Hematopoietic multipotent progenitor cell treated with erythropoietin and hydrocortisone succinate and interleukin-3 and kit ligand, for 8 days (in vitro differentiated cells): ENCODE results near the gene PTH1R.
A peak's percentile ranks its signal among the peaks of the same experiment; 100 is the strongest.

Experiments used
- DNase-seq: peaks from one replicate; pipeline ENCODE4 v3.0.0-alpha.2; 2015

The PTH1R gene

GRCh38 chr3:46917257-46917656 lies 39.7 kb downstream of the PTH1R start:
- DNase-seq: no peak

- no peak for DNase-seq
These were observed 40.7 kb downstream of the PTH1R start for GRCh38 chr3:46918202-46918601.

DNA sequence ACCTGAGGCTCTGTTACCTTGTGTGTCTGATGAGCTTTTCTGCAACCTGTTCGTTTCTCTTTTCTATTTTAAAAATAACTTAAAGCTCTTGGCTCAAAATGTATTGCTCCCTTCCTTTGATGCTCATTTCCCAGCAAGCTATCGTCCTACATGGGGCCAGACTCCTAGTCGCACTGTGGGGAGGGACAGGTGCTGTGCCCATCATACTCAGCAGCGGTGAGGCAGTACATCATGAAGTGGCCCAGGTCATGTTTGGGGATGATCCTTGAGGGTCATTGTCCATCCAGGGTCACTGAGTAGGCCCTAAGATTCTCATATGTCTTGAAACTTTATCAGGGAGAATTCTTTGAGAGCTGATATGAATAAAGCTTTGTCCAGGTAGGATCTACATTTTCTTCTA lies 41.1 kb downstream of the PTH1R start:
- DNase-seq: no peak

GRCh38 chr3:46921041-46921440 lies 43.5 kb downstream of the PTH1R start:
- DNase-seq: no peak

DNA sequence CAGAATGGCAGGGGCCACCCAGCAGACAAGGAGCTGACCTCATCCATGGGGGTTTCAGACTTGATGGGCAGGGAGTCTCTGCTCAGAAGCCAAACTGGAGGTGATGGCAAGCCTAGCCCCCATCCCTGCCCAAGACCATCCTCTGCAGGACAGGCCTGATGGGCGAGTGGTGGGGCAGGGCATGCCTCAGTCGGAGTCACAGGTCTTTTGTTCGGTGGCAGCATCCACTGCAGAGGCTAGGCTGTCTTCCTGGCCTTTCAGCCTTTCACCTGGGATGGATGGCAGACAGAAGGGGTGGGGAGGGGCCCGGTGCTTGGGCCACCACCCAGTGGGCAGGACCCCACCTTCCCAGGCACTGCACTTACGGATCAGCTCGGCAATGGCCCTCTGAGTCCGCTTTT lies 44.4 kb downstream of the PTH1R start:
- DNase-seq: no peak

DNA sequence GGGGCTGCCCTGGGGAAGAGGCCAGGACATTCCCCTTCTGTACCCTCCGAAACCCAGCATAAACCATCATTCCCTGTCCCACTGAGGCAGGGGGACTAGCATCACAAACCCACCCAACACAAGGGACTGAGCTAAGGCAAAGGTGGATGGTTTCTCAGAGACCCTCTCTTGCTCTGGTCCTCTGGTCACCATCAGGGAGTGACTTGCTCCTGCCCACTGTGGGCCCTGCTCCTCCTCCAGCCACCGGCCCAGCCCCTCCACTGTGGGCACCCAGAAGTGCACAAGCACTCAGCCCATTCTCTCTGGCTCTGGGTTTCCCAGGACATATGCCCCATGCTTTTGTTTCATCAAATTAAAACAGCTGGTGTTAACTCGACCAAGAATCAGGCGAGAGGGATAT lies 44.9 kb downstream of the PTH1R start:
- DNase-seq: no peak

GRCh38 chr3:46922871-46923558 lies 45.5 kb downstream of the PTH1R start:
- no peak for DNase-seq

GRCh38 chr3:46923559-46924350 lies 46.2 kb downstream of the PTH1R start:
- peak; percentile 58 for DNase-seq

DNA sequence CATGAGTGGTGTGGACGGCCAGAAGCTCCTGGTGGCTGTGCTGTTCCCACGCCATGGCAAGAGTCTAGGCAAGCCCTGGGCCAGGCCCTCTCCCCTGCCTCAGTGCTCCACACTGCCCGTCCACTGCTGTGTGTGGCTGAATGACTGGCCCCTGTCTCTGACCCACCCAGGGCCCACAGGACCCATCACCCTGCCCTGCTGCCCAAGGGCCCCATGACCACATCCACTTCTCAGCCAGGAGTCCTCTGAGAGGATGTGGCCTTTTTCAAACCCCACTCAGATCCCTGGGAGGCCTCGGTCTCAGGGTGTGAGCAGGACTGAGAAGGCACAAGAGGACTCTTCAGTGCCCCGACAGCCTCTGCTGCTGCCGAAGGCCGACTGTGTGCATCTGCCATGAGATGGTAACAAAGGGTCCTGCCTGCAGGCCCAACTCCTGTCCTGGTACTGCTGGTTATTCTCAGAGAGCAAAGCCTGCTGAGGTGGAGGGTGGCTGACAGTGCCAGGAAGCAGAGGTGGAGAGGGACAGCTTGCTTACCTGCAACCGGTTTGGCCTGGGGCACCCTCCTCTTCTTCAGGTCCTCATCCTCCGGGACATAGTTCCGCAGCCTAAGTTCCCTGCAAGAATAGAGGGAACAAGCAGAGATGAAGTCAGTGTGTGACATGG lies 47.5 kb downstream of the PTH1R start:
- no peak for DNase-seq

GRCh38 chr3:46925585-46925934 lies 48.0 kb downstream of the PTH1R start:
- no peak for DNase-seq

GRCh38 chr3:46926039-46926438 lies 48.5 kb downstream of the PTH1R start:
- DNase-seq: no peak

GRCh38 chr3:46926447-46926846 lies 48.9 kb downstream of the PTH1R start:
- no peak for DNase-seq

- no peak for DNase-seq
These were observed 49.6 kb downstream of the PTH1R start for GRCh38 chr3:46926871-46927717.

DNA sequence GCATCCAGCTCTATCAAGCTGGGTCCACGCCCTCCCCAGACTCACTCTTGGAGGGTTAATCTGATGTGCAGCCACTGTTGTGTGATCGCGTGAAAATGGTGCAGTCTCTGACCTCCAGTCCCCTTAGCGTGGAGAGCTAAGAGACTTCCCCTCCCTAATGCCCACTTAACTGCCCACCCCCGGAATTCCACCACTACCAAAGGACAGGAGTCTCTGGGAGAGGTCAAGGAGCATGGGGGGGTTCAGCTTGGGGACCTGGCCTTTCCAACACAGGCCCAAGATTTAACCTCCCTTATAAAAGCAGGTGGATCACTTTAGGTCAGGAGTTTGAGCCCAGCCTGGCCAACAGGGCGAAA lies 50.2 kb downstream of the PTH1R start:
- DNase-seq: no peak

- DNase-seq: no peak
These were observed 50.8 kb downstream of the PTH1R start for GRCh38 chr3:46928282-46928681.

GRCh38 chr3:46929324-46929723 lies 51.8 kb downstream of the PTH1R start:
- peak; percentile 44 for DNase-seq

DNA sequence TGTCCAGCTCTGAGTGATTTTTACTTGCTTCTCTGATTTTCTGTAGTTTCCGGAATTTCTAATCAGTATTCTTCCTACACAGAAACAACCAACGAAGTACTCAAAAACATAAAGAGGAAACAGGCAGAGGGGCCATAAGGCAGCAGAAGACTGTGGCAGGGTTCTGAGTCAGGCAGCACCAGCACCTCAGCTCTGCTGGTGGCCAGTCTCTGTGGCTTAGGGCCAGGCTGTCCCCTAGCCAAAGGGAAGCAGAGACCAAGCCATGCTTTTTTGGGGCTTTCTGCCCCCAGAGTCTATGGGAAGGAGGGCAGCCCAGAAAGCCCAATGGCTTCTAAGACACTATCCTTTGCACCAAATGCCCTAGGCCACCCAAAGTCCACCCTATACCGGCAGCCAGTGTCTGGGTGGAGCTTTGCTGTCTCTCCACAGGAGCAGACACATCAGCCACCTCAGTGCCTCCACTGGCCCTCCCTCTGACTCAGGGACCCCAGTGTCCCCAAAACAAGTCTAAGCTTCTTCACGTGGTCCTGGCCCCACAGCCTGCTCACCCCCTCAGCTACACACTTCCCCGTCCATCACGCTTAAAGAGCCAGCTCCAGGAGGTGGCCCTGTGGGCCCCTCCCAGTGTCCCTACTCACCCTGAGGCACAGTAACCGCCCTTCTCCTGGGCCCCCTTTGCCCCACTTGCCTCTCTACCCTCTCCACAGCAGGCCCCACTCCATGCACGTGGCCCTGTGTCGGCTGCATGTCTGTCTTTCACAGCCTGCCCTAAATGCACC lies 52.8 kb downstream of the PTH1R start:
- no peak for DNase-seq

- no peak for DNase-seq
These were observed 53.5 kb downstream of the PTH1R start for GRCh38 chr3:46930945-46931403.

GRCh38 chr3:46931631-46932331 lies 54.3 kb downstream of the PTH1R start:
- peak; percentile 69 for DNase-seq

GRCh38 chr3:46932455-46933225 lies 55.1 kb downstream of the PTH1R start:
- peak; percentile 54 for DNase-seq

DNA sequence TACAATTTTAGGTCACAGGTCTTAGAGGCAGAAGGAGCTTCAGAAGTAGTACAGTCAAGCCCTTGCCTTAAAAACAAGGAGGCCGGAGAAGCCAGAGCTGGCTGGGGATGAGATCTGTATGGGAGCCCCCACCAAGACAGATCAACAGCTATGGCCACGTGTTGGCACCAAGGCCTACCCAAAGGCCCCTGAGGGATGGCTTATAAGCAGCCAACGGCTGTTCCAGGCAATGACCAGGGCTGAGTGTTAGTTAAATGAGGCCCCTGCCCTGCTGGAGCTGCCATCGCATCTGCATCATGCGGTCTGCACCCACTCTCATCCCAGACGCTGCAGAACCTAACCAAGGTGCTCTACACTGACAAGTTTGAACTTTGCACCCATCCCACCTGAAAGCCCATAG lies 55.7 kb downstream of the PTH1R start:
- DNase-seq: no peak
